Breast epithelium (tissue), 3 donors: Measurements from ENCODE around the gene NQO2.

Source experiments
- CTCF ChIP-seq, 3 donors: fragments of 450-650 bp; IDR thresholded peaks; one replicate each; pipeline ENCODE4 v1.5.1; 2016 to 2017; ENCODE audit warnings: antibody characterized with exemption in 3 of 3, mild to moderate bottlenecking in 3 of 3, moderate library complexity in 3 of 3
- POLR2A ChIP-seq: fragments of 450-650 bp; IDR thresholded peaks from one replicate; pipeline ENCODE4 v1.6.1; 2016; ENCODE audit warnings: antibody characterized with exemption, mild to moderate bottlenecking, moderate library complexity
- POLR2AphosphoS5 ChIP-seq, 3 donors: sonication (generic); formaldehyde crosslinking; IDR thresholded peaks; one replicate each; pipeline ENCODE4 v1.6.1; 2017; ENCODE audit warnings: antibody characterized with exemption in 3 of 3

- TF ChIP-seq CTCF (IDR thresholded peaks at IDR 0.05): no peak
- TF ChIP-seq POLR2A: no peak
- TF ChIP-seq POLR2AphosphoS5 (IDR thresholded peaks at IDR 0.05): no peak
These were observed 8.7 kb upstream of the NQO2 start for GRCh38 chr6:2990932-2991506.
